Measurements from ENCODE around the gene PARD3B.

The PARD3B gene

DNA sequence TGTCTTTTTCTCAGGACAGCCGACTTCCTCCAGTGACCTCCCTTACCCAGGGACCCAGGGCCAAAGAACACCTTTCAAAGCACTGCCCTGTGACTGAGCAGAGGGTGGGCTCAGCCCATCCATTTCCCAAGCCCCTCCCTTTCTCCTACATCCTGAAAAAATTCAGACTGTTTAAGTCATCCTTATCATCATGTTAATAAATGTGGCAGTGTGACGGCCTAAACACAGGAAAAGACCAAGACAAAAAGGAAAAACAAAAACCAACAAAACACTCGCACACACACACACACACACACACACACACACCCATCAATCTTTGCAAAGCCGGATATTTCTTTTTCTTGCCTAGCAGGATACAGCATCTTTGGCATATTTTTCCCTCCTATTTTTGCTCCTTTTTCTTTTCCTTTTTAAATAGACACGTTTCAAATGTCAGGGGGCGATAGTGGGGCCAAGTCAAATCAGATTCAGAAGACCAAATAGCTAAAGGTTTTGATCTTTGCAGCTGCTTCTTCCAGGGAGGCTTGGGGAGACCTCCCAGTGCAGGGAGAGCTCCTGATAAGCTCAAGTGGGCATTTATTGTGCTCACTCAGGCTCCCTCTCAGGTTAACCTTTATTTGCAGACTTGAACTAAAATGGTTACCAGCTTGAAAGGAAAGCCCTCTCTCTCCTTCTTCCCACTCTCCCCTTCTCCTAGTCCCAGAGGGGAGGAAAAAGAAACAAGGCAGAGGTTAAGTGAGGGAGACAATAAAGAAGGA, 1097.5 kb downstream of the PARD3B start:
- no peak for DNase-seq (ENCODE audit: low read depth, low spot score)
- no peak overlapping the region for H3K4me3 ChIP-seq (ENCODE audit: low read length)

DNA sequence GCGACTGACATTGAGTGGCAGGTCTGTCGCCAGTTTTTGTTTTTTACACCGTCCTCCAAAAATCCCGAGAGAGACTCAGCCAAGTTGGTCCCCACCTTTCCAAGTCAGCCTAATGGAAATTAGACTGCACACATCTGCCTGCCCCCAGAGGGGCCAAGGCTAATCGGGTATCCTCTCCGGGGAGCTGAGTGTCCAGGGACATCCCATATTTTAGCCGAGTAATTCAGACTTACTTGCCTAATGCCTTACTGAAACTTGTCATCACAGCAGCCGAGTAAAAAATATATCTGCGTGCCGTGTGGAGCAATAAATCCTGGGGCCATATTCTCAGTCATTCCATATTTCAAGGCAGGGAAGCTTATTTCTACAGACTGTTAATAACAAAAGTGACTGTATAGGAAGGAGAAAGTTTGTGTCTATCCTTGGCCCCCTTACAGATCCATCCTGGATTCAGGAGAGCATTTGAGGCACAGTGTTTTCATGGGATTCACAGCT, 1098.2 kb downstream of the PARD3B start:
- DNase-seq (ENCODE audit: low read depth, low spot score) = no peak
- H3K4me3 ChIP-seq (ENCODE audit: low read length) = no peak overlapping the region

DNA sequence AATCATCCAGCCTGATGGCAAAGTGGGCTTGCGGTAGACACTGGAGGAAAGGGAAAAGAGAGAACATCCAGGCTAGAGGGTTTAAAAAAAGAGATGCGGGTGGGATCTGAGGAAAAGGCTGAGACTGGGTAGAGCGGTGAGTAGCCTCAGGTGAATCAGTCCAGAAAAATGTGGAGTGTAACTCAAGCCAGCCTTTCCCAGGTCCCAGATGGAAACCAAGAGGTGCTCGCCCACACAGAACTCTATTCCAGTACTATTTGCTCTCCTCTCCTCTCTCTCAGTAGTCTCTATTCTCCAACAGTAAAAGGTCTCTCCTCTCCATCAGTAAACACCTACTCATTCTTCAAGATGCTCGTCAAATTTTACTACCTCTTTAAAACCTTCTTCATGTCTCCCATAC, 1098.7 kb downstream of the PARD3B start:
- no peak overlapping the region for H3K4me3 ChIP-seq (ENCODE audit: low read length)
- no peak for DNase-seq (ENCODE audit: low read depth, low spot score)

GRCh38 chr2:205646680-205647079, 1101.4 kb downstream of the PARD3B start:
- no peak for DNase-seq (ENCODE audit: low read depth, low spot score)
- H3K4me3 ChIP-seq (ENCODE audit: low read length) = no peak overlapping the region

- H3K4me3 ChIP-seq (ENCODE audit: low read length) = no peak overlapping the region
- no peak for DNase-seq (ENCODE audit: low read depth, low spot score)
Observed at GRCh38 chr2:205650450-205650849, 1105.2 kb downstream of the PARD3B start.

GRCh38 chr2:205650931-205651330, 1105.7 kb downstream of the PARD3B start:
- no peak overlapping the region for H3K4me3 ChIP-seq (ENCODE audit: low read length)
- DNase-seq (ENCODE audit: low read depth, low spot score) = no peak

DNA sequence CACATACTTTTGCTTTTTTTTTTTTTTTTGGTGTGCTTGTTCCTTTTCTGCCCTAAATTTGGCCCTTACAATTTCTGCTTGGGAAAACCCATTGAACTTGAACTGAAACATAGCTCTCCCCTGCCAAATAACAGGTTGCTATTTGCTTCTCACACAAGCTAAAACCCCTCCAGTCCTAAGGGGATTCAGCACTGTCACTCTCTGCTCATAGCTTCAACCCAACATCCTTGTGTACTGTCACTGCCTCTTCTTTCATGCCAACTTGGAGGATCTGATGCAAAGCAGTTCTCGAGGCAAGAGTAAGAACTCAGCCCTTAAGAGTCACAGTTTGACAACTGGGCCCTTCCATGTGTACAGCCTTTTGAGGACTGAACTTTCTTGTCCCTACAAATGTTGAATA, 1106.4 kb downstream of the PARD3B start:
- DNase-seq (ENCODE audit: low read depth, low spot score) = no peak

DNA sequence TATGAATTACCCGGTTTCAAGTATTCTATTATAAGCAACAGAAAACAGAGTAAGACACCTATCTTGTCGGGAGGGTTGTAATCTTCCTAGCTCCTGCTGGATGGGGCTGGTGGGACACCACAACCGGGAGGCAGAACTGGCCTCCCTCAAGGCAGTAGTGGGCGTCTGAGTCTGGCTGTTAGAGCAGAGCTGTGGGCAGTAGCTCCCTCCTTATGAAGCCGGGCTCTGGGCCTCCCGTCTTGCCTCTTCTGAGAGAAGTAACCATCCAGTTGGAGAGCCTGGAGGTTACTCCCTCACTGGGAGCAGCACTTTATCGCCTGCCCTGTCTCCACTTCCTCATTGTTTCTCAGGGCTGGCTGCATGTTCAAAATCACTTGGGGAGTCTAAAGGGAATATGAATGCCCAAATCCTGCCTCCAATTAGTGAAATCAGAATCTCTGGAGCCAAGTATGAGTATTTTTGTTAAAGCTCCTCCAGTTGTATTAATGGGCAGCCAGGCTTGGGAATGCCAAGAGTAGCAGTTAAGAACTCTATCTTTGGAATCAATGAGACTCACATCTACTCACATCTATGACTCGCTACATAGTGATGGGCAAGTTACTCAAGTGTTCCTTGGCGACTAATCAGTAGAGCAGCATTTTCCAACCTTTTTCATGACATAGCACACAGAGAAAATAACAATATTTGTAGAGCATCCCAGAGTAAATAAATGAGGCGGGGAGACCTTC, 1109.8 kb downstream of the PARD3B start:
- DNase-seq (ENCODE audit: low read depth, low spot score) = no peak

More for the DNA sequence above, 1106.4 kb downstream of the PARD3B start:
- no peak overlapping the region for H3K4me3 ChIP-seq (ENCODE audit: low read length)

GRCh38 chr2:205655779-205656456, 1110.6 kb downstream of the PARD3B start:
- no peak for DNase-seq (ENCODE audit: low read depth, low spot score)

More for the DNA sequence above, 1109.8 kb downstream of the PARD3B start:
- H3K4me3 ChIP-seq (ENCODE audit: low read length) = no peak overlapping the region

DNA sequence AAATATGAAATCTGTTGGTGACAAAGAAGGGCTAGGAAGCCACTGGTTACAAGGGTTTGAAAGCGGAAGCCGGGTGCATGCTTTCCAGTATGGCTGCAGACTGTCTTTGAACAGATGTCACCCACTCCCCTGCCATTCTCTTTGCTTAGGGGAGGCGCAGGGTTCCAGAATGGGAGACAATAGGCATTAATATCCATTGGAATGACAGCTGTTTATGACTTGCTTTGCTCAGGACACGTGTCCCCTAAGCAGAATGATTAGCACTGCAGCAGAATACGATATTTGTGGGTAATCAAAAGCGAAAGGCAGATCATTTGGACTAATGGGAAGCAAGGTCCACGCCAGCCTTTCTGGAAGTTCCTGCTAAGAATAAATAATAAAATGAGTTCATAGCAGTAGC, 1111.2 kb downstream of the PARD3B start:
- H3K4me3 ChIP-seq (ENCODE audit: low read length) = no peak overlapping the region
- DNase-seq (ENCODE audit: low read depth, low spot score) = no peak

More at GRCh38 chr2:205655779-205656456, 1110.6 kb downstream of the PARD3B start:
- no peak overlapping the region for H3K4me3 ChIP-seq (ENCODE audit: low read length)

DNA sequence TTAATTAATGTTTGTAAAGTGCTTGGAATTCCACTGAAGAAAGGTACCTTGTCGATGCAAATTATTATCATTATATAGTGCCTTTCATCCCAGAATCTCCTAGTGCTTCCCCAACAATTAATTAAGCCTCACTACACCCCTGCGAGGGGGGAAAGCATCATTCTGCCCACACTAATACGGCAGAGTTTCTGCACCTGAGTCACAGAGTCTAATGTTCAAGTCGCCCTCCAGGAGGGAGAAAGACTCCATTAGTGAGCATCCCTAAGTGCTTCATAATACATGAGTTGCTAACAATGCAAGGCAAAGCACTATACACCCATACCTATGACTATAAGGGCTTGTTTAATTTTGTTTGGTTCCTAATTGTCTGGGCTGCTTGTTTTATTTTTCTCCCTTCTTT, 1111.7 kb downstream of the PARD3B start:
- no peak overlapping the region for H3K4me3 ChIP-seq (ENCODE audit: low read length)
- DNase-seq (ENCODE audit: low read depth, low spot score) = no peak

- DNase-seq (ENCODE audit: low read depth, low spot score) = no peak
- H3K4me3 ChIP-seq (ENCODE audit: low read length) = no peak overlapping the region
Observed at GRCh38 chr2:205657579-205657978, 1112.3 kb downstream of the PARD3B start.

- H3K4me3 ChIP-seq (ENCODE audit: low read length) = no peak overlapping the region
- DNase-seq (ENCODE audit: low read depth, low spot score) = no peak
Observed at GRCh38 chr2:205658068-205658467, 1112.8 kb downstream of the PARD3B start.

GRCh38 chr2:205658572-205658971, 1113.3 kb downstream of the PARD3B start:
- no peak overlapping the region for H3K4me3 ChIP-seq (ENCODE audit: low read length)
- DNase-seq (ENCODE audit: low read depth, low spot score) = no peak

DNA sequence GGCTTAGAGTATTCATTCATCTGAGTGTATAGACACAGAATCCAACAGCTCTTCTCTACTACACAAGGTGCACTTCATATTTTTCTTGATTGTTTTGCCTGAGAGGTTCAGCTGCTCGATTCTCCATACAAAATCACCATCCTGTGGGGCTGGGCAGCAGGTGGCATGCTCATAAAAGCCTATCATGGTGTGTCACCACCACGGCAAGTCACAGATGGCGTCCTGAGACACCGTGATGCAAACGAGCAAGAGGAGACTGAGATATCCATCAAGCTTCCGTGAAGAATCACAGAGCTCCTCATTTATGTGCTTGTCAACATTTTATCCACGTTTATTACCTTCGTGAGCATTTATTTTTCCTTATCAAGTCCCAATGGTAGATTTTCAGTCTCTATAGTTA, 1114.6 kb downstream of the PARD3B start:
- H3K4me3 ChIP-seq (ENCODE audit: low read length) = no peak overlapping the region
- peak; percentile 5 for DNase-seq (ENCODE audit: low read depth, low spot score)

- peak; percentile 68 for DNase-seq (ENCODE audit: low read depth, low spot score)
Observed at GRCh38 chr2:205660521-205661124, 1115.3 kb downstream of the PARD3B start.

DNA sequence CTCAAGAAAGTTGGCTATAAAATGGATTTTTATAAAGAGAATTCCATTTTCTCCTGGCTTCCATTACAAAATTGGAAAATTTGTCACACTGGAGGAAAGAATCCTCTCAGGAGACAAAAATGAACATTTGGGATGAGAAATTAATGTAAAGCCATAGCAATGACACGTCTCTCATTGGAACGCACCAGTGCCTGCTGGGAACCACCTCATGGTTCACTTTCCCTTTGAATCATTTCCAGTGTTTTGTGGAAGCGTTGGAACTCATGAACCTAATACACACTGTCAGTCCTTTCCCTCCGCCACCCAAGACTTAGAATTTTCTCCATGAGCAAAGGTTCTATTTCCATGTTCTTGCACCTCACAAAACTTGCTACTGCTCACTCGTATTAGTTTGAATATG, 1116.0 kb downstream of the PARD3B start:
- no peak overlapping the region for H3K4me3 ChIP-seq (ENCODE audit: low read length)
- DNase-seq (ENCODE audit: low read depth, low spot score) = no peak

More at GRCh38 chr2:205660521-205661124, 1115.3 kb downstream of the PARD3B start:
- no peak overlapping the region for H3K4me3 ChIP-seq (ENCODE audit: low read length)

- H3K4me3 ChIP-seq (ENCODE audit: low read length) = no peak overlapping the region
- DNase-seq (ENCODE audit: low read depth, low spot score) = no peak
Observed at GRCh38 chr2:205662206-205662965, 1117.1 kb downstream of the PARD3B start.

DNA sequence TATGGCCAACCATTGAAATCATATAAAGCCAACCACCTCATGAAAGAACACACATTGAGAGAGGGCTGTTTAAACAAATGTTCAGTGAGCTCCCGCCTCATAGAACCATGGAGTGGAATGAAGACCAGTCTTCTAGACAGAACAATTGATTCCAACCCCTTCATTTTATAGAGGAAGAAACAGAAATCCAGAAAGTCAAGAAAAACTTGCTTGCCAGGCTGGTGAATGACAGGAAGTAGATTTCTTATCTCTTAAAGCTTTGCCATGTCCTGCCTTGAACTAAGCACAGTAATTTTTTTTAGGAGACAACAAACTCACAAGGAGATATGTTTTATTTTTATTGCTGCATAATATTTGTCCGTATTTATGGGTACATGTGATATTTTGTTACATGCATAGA, 1120.5 kb downstream of the PARD3B start:
- no peak for DNase-seq (ENCODE audit: low read depth, low spot score)

More for the DNA sequence above, 1120.5 kb downstream of the PARD3B start:
- no peak overlapping the region for H3K4me3 ChIP-seq (ENCODE audit: low read length)
